H1 (cell line): ENCODE measurements around the gene OSBPL3. TPM values are rescaled to one million over a fixed set of nuclear protein-coding genes. Genes with fewer than 3 reads are reported as not detected.

Source experiments
- CTCF ChIA-PET: fragments of 300-600 bp; sonication (Branson Sonifier 250); formaldehyde crosslinking; loops from one replicate; lab custom pipeline; 2021; ENCODE audit not compliant: partially characterized antibody; lab: Charles Lee
- POLR2A ChIA-PET: fragments of 300-600 bp; sonication (Branson Sonifier 250); formaldehyde crosslinking; loops from one replicate; lab custom pipeline; 2021; ENCODE audit warnings: inconsistent platforms; ENCODE audit not compliant: partially characterized antibody; lab: Charles Lee
- DNase-seq, 2 experiments: peaks; one replicate each; pipeline versions ENCODE4 v3.0.0 to v3.0.0-alpha.2; 2010 to 2022; ENCODE audit warnings: low spot score in 2 of 2, low read depth in 1 of 2, mixed read lengths in 1 of 2
- FAIRE-seq: peaks from 2 replicates; lab custom pipeline; 2011; peaks lifted over from hg19 to GRCh38; lab: Jason Lieb, UNC
- H2AFZ ChIP-seq: 2 replicates; pipeline ENCODE4 v1.8.1; 2012; ENCODE audit warnings: low read length, inconsistent platforms
- H2AK5ac ChIP-seq: 2 replicates; pipeline ENCODE4 v1.6.1; 2013; ENCODE audit warnings: low read depth, low read length
- H2BK120ac ChIP-seq: replicated peaks from 2 replicates; pipeline ENCODE3; 2013; ENCODE audit warnings: low read depth, low read length, inconsistent platforms
- H2BK12ac ChIP-seq: 2 replicates; pipeline ENCODE4 v1.6.1; 2013; ENCODE audit warnings: low read depth, low read length
- H2BK15ac ChIP-seq: 2 replicates; pipeline ENCODE4 v1.6.1; 2013; ENCODE audit warnings: low read length
- H2BK20ac ChIP-seq: 2 replicates; pipeline ENCODE4 v1.6.1; 2013; ENCODE audit warnings: low read length
- H2BK5ac ChIP-seq: 2 replicates; pipeline ENCODE4 v1.6.1; 2013; ENCODE audit warnings: low read depth, low read length
- H3K14ac ChIP-seq: 2 replicates; pipeline ENCODE4 v1.6.1; 2013; ENCODE audit warnings: inconsistent platforms; ENCODE audit not compliant: insufficient read length
- H3K18ac ChIP-seq: 2 replicates; pipeline ENCODE4 v1.6.1; 2013; ENCODE audit warnings: low read length; ENCODE audit errors: extremely low read depth
- H3K23ac ChIP-seq: 2 replicates; pipeline ENCODE4 v1.6.1; 2013; ENCODE audit warnings: inconsistent platforms; ENCODE audit not compliant: insufficient read length
- H3K23me2 ChIP-seq: 2 replicates; pipeline ENCODE4 v1.6.1; 2013; ENCODE audit warnings: low read depth, low read length
- H3K27ac ChIP-seq: 2 replicates; pipeline ENCODE4 v1.6.1; 2011; ENCODE audit warnings: low read depth, low read length, inconsistent platforms
- H3K27me3 ChIP-seq, 4 experiments: replicated peaks in 1 of 4; 1 replicate in 1 of 4; 2 replicates in 3 of 4; pipeline versions ENCODE4 v1.6.1 to v1.8.1; 2011 to 2013; ENCODE audit warnings: low read length in 3 of 4, mild to moderate bottlenecking in 3 of 4, inconsistent platforms in 2 of 4, mixed read lengths in 2 of 4, moderate library complexity in 1 of 4; ENCODE audit not compliant: control insufficient read depth in 3 of 4, insufficient read depth in 3 of 4; ENCODE audit errors: extremely low read depth in 1 of 4
- H3K36me3 ChIP-seq, 4 experiments: 2 replicates each; pipeline versions ENCODE4 v1.6.1 to v1.8.1; 2011 to 2013; ENCODE audit warnings: mild to moderate bottlenecking in 4 of 4, low read length in 3 of 4, moderate library complexity in 2 of 4, control low read depth in 1 of 4, inconsistent platforms in 1 of 4; ENCODE audit not compliant: insufficient read depth in 4 of 4, control insufficient read depth in 2 of 4
- H3K4ac ChIP-seq: replicated peaks from 2 replicates; pipeline ENCODE3; 2013; ENCODE audit warnings: low read length, low read depth, mixed read lengths, inconsistent platforms; ENCODE audit not compliant: insufficient read length
- H3K4me1 ChIP-seq, 4 experiments: replicated peaks in 1 of 4; 1 replicate in 1 of 4; 2 replicates in 3 of 4; pipeline versions ENCODE4 v1.6.1 to v1.8.1; 2011 to 2013; ENCODE audit warnings: low read length in 3 of 4, inconsistent platforms in 2 of 4, mixed read lengths in 1 of 4; ENCODE audit not compliant: insufficient read depth in 4 of 4, control insufficient read depth in 3 of 4
- H3K4me2 ChIP-seq, 2 experiments: 2 replicates each; pipeline versions ENCODE4 v1.6.1 to v1.8.1; 2011 to 2013; ENCODE audit warnings: low read depth in 2 of 2, low read length in 2 of 2, control low read depth in 1 of 2, inconsistent platforms in 1 of 2, mild to moderate bottlenecking in 1 of 2; ENCODE audit not compliant: insufficient read depth in 1 of 2
- H3K4me3 ChIP-seq, 4 experiments: fragments of 200-600, 300-600 bp in 1 of 4; sonication (generic), shearing (Covaris generic), sonication (Bioruptor Twin) in 1 of 4; 2 replicates each; pipeline versions ENCODE4 v1.5.1 to v1.8.1; 2011 to 2016; ENCODE audit warnings: low read length in 4 of 4, low read depth in 3 of 4, control low read depth in 2 of 4, inconsistent platforms in 2 of 4, mild to moderate bottlenecking in 2 of 4, mixed read lengths in 1 of 4, moderate library complexity in 1 of 4; ENCODE audit not compliant: insufficient read depth in 2 of 4; ENCODE audit errors: extremely low read depth in 1 of 4
- H3K56ac ChIP-seq: replicated peaks from 2 replicates; pipeline ENCODE3; 2013; ENCODE audit warnings: low read depth, mild to moderate bottlenecking, mixed read lengths, low read length, inconsistent platforms; ENCODE audit not compliant: insufficient read length
- H3K79me1 ChIP-seq: 2 replicates; pipeline ENCODE4 v1.6.1; 2013; ENCODE audit warnings: low read depth, low read length, control low read depth
- H3K79me2 ChIP-seq, 2 experiments: 2 replicates each; pipeline versions ENCODE4 v1.6.1 to v1.8.1; 2012 to 2013; ENCODE audit warnings: low read length in 2 of 2, mild to moderate bottlenecking in 2 of 2, inconsistent platforms in 1 of 2; ENCODE audit not compliant: insufficient read depth in 2 of 2, control insufficient read depth in 1 of 2
- H3K9ac ChIP-seq, 4 experiments: replicated peaks in 1 of 4; 1 replicate in 1 of 4; 2 replicates in 3 of 4; pipeline versions ENCODE4 v1.6.1 to v1.8.1; 2011 to 2013; ENCODE audit warnings: low read depth in 3 of 4, low read length in 3 of 4, control low read depth in 2 of 4, mild to moderate bottlenecking in 2 of 4, moderate library complexity in 2 of 4, inconsistent platforms in 1 of 4; ENCODE audit errors: extremely low read depth in 1 of 4
- H3K9me3 ChIP-seq, 2 experiments: 2 replicates each; pipeline versions ENCODE4 v1.6.1 to v1.8.1; 2012 to 2013; ENCODE audit warnings: mild to moderate bottlenecking in 2 of 2, moderate library complexity in 2 of 2, control low read depth in 1 of 2, inconsistent platforms in 1 of 2, low read depth in 1 of 2, low read length in 1 of 2, mixed read lengths in 1 of 2; ENCODE audit not compliant: insufficient read depth in 2 of 2
- H4K20me1 ChIP-seq, 2 experiments: replicated peaks in 1 of 2; 2 replicates each; pipeline versions ENCODE3 to v1.8.1; 2011 to 2013; ENCODE audit warnings: inconsistent platforms in 2 of 2, low read length in 2 of 2, mild to moderate bottlenecking in 1 of 2; ENCODE audit not compliant: insufficient read depth in 2 of 2, control insufficient read depth in 1 of 2
- H4K5ac ChIP-seq: 2 replicates; pipeline ENCODE4 v1.6.1; 2013; ENCODE audit warnings: low read length, low read depth, mixed read lengths, inconsistent platforms; ENCODE audit not compliant: insufficient read length
- H4K8ac ChIP-seq: 2 replicates; pipeline ENCODE4 v1.8.0; 2013; ENCODE audit warnings: mild to moderate bottlenecking, moderate library complexity, low read length, inconsistent platforms; ENCODE audit not compliant: insufficient read depth; ENCODE audit errors: extremely low read depth
- H4K91ac ChIP-seq: replicated peaks from 2 replicates; pipeline ENCODE3; 2013; ENCODE audit warnings: low read length, mixed read lengths, inconsistent platforms; ENCODE audit not compliant: insufficient read length
- BCL11A ChIP-seq, 2 experiments: IDR thresholded peaks; one replicate each; pipeline ENCODE4 v1.6.1; 2011; ENCODE audit warnings: low read depth in 2 of 2, low read length in 2 of 2, mild to moderate bottlenecking in 2 of 2
- SP2 ChIP-seq: IDR thresholded peaks from 2 replicates; pipeline ENCODE4 v1.6.1; 2012; ENCODE audit warnings: mild to moderate bottlenecking, low read length, inconsistent platforms
- WGBS, 2 experiments: shearing (Covaris generic) in 1 of 2; methylation state at CpG; one replicate each; pipeline versions ENCODE4 v1.1.6 to v1.1.7; 2013 to 2015; ENCODE audit warnings: low lambda C conversion rate in 2 of 2, mixed read lengths in 2 of 2, inconsistent platforms in 1 of 2, low coverage in 1 of 2, missing lambda C conversion rate in 1 of 2; ENCODE audit not compliant: insufficient replicate concordance in 2 of 2, insufficient coverage in 1 of 2, insufficient read length in 1 of 2; ENCODE audit errors: extremely low coverage in 1 of 2, missing lambda C conversion rate in 1 of 2; 5-methylcytosine and 5-hydroxymethylcytosine counted together
- polyA plus RNA-seq, 7 experiments: library from polyadenylated mRNA; depleted of rRNA in 3 of 7; stranded (reverse) in 5 of 7; unstranded in 2 of 7; fragments of >200 nt in 5 of 7; fragments of 200-250 nt in 2 of 7; gene quantifications; 1 replicate in 5 of 7; 2 replicates in 1 of 7; 4 replicates in 1 of 7; pipeline versions ENCODE4 v1.2.1 to v1.2.3, GENCODE V29; 2011 to 2013; ENCODE audit warnings: missing spikeins in 2 of 7, mixed read lengths in 2 of 7
- total RNA-seq: library from RNA; stranded (reverse); fragmentation: NEBNext Ultra II Directional; extraction: Animal tissue kit (Norgen Biotek cat#: 25700); gene quantifications from 2 replicates; pipeline ENCODE4 v1.2.1, GENCODE V29; 2021

The OSBPL3 gene
- total and polyA plus RNA-seq, 2 of the 8 experiments (the other 6 are each of a cell fraction or from before 2014, with no cell fraction given) = 2.8 to 13.9 TPM

- H4K8ac ChIP-seq = no peak overlapping the region
- no peak overlapping the region for H3K18ac ChIP-seq
- H4K91ac ChIP-seq = no peak overlapping the region
- no peak overlapping the region for H3K9ac ChIP-seq
- H2AFZ ChIP-seq = no peak overlapping the region
- H3K4me2 ChIP-seq = no peak overlapping the region
- H3K36me3 ChIP-seq = no peaks in the 10 kb centered on the region
- no peak overlapping the region for H2BK20ac ChIP-seq
- H3K23me2 ChIP-seq = no peaks in the 10 kb centered on the region; the same call in 1 of the 2 replicates
- H4K5ac ChIP-seq = no peak overlapping the region
- H3K4me3 ChIP-seq = no peak overlapping the region
- H3K79me1 ChIP-seq = no peaks in the 10 kb centered on the region
- H3K4me1 ChIP-seq = no peaks in the 10 kb centered on the region
- H3K27ac ChIP-seq = no peak overlapping the region
- H3K4ac ChIP-seq = no peak overlapping the region
- no peak overlapping the region for H2BK120ac ChIP-seq
- no peak overlapping the region for H3K56ac ChIP-seq
- peaks cover 6 to 9% of the 10 kb centered on the region in 2 experiments; a peak in 2 of 4 replicates for H3K9me3 ChIP-seq
- no peak for DNase-seq
- no peak overlapping the region for H2BK5ac ChIP-seq
- no peaks in the 10 kb centered on the region for H3K79me2 ChIP-seq
- CTCF ChIA-PET = no interaction called here
- H3K27me3 ChIP-seq = no peaks in the 10 kb centered on the region
- FAIRE-seq = no peak
- H3K23ac ChIP-seq = no peak overlapping the region
- no peak overlapping the region for H3K14ac ChIP-seq
- 86% methylated on average over 2 of the region's 2 CpGs; no CpG with 5 or more reads in 1 of the 2 experiments for WGBS, 2 experiments
- POLR2A ChIA-PET = no interaction called here
- no peak overlapping the region for H2BK12ac ChIP-seq
- no peak overlapping the region for H2AK5ac ChIP-seq
- H4K20me1 ChIP-seq = no peaks in the 10 kb centered on the region
- no peak overlapping the region for H2BK15ac ChIP-seq
- TF ChIP-seq SP2 = no peak
- TF ChIP-seq BCL11A (IDR thresholded peaks at IDR 0.05; ENCODE audit: low read depth in 2 of 2, low read length in 2 of 2) = no peak
Measured at GRCh38 chr7:24779283-24779655, 200.7 kb downstream of the OSBPL3 start.
